HG03066 (cell line): ENCODE results near the gene COL25A1.

Source experiments
- ATAC-seq: cut with Tn5 transposase; IDR thresholded peaks from one replicate; pipeline ENCODE4 v1.9.1; 2021; ENCODE audit warnings: low read depth; ENCODE audit not compliant: unreplicated experiment

Gene COL25A1

GRCh38 chr4:108931926-108932325, 370.5 kb downstream of the COL25A1 start:
- no peak for ATAC-seq

GRCh38 chr4:108930186-108930585, 372.3 kb downstream of the COL25A1 start:
- no peak for ATAC-seq

- no peak for ATAC-seq
Measured at GRCh38 chr4:108926781-108927180, 375.7 kb downstream of the COL25A1 start.

- ATAC-seq, result no peak
Measured at GRCh38 chr4:108926061-108926460, 376.4 kb downstream of the COL25A1 start.

- ATAC-seq, result no peak
Measured at GRCh38 chr4:108922191-108922590, 380.3 kb downstream of the COL25A1 start.

- ATAC-seq, result no peak
Measured at GRCh38 chr4:108920395-108921087, 381.9 kb downstream of the COL25A1 start.

GRCh38 chr4:108919226-108919893, 383.1 kb downstream of the COL25A1 start:
- no peak for ATAC-seq

GRCh38 chr4:108917255-108917654, 385.2 kb downstream of the COL25A1 start:
- no peak for ATAC-seq

- no peak for ATAC-seq
Measured at GRCh38 chr4:108916638-108917037, 385.8 kb downstream of the COL25A1 start.

- ATAC-seq, result no peak
Measured at GRCh38 chr4:108906866-108907367, 395.5 kb downstream of the COL25A1 start.

- no peak for ATAC-seq
Measured at GRCh38 chr4:108906006-108906405, 396.5 kb downstream of the COL25A1 start.

- no peak for ATAC-seq
Measured at GRCh38 chr4:108903464-108904221, 398.8 kb downstream of the COL25A1 start.

- ATAC-seq, result no peak
Measured at GRCh38 chr4:108902769-108903168, 399.7 kb downstream of the COL25A1 start.

- no peak for ATAC-seq
Measured at GRCh38 chr4:108901291-108901690, 401.2 kb downstream of the COL25A1 start.

- ATAC-seq, result no peak
Measured at GRCh38 chr4:108900018-108900580, 402.4 kb downstream of the COL25A1 start.

GRCh38 chr4:108893468-108893867, 409.0 kb downstream of the COL25A1 start:
- ATAC-seq, result no peak

- ATAC-seq, result no peak
Measured at GRCh38 chr4:108891896-108892590, 410.4 kb downstream of the COL25A1 start.

- no peak for ATAC-seq
Measured at GRCh38 chr4:108890484-108890881, 412.0 kb downstream of the COL25A1 start.

GRCh38 chr4:108889696-108890483, 412.6 kb downstream of the COL25A1 start:
- ATAC-seq, result no peak

GRCh38 chr4:108888769-108889168, 413.7 kb downstream of the COL25A1 start:
- no peak for ATAC-seq
